ENCODE results near the gene BLVRB. TPM values are rescaled to one million over a fixed set of nuclear protein-coding genes. Genes with fewer than 3 reads are reported as not detected.

Gene BLVRB
- polyA plus RNA-seq, 1 of the 3 experiments (the other 2 are of a cell fraction): 85.9 TPM

GRCh38 chr19:40414542-40415535 lies 50.7 kb downstream of the BLVRB start:
- ChIA-PET CTCF (interaction anchor here (1.1 to 2.4 kb wide), 6 partner anchors 10 to 220 kb away, joined by 3 to 8 read pairs (median 5); partner anchors contain the start of gene SERTAD3), POLR2A (interaction anchor here (0.9 kb wide), 1 partner anchor 11 kb away, joined by 3 read pairs; no protein-coding TSS in a partner anchor)
- TF ChIP-seq USF1 (IDR thresholded peaks at IDR 0.05; ENCODE audit: borderline replicate concordance, low read depth) (no peak), PBX3 (IDR thresholded peaks at IDR 0.05) (no peak), YY1 (IDR thresholded peaks at IDR 0.05; ENCODE audit: low read depth) (no peak), FOXJ3 (CRISPR knock-in tag; IDR thresholded peaks at IDR 0.05) (no peak), TAF1 (IDR thresholded peaks at IDR 0.05; ENCODE audit: borderline replicate concordance, low read depth, low read length) (no peak), NFIC (IDR thresholded peaks at IDR 0.05; ENCODE audit: borderline replicate concordance) (no peak), CTCF (IDR thresholded peaks at IDR 0.05) (no peak), IRF3 (IDR thresholded peaks at IDR 0.05; ENCODE audit: low read depth, low read length) (no peak), GATA2 (CRISPR knock-in tag; IDR thresholded peaks at IDR 0.05) (no peak), JUND (IDR thresholded peaks at IDR 0.05) (no peak), EZH2phosphoT487 (IDR thresholded peaks at IDR 0.05; ENCODE audit: borderline replicate concordance, low read depth) (no peak)
- DNase-seq: peak; percentile 12
- Histone ChIP-seq H3K79me2 (ENCODE audit: insufficient read depth) (no peaks in the 10 kb centered on the region), H3F3A (replicated peaks; ENCODE audit: insufficient read depth) (peaks cover 9% of the 10 kb centered on the region), H3K9ac (no peak overlapping the region), H4K20me1 (ENCODE audit: insufficient read depth) (no peaks in the 10 kb centered on the region), H3K9me2 (no peaks in the 10 kb centered on the region), H3K4me3 (ENCODE audit: low read depth in 2 of 2, low read length in 1 of 2) (no peak overlapping the region), H3K4me1 (ENCODE audit: control insufficient read depth in 1 of 2, insufficient read depth in 2 of 2, low read depth in 1 of 2, low read length in 1 of 2) (no peaks in the 10 kb centered on the region; a peak in 1 of 4 replicates), H2AFZ (ENCODE audit: low read depth) (no peak overlapping the region), H3K4me2 (no peak overlapping the region), H3K27me3 (ENCODE audit: insufficient read depth) (no peaks in the 10 kb centered on the region), H3K36me3 (replicated peaks in 1 of 2; ENCODE audit: control insufficient read depth in 1 of 2, insufficient read depth in 2 of 2, low read length in 1 of 2) (no peaks in the 10 kb centered on the region), H3K27ac (ENCODE audit: low read depth in 2 of 2, low read length in 1 of 2) (no peak overlapping the region), H3K9me3 (no peaks in the 10 kb centered on the region)
- 82% methylated on average over 13 of the region's 21 CpGs for WGBS (ENCODE audit: low lambda C conversion rate)

Data from SK-N-SH (cell line).